K562 (cell line): ENCODE measurements around the gene TMEM30A. TPM values are rescaled to one million over a fixed set of nuclear protein-coding genes. Genes with fewer than 3 reads are reported as not detected.

Experiments used
- CBX5 ChIP-seq: IDR thresholded peaks from 2 replicates; pipeline ENCODE4 v1.6.1; 2014; ENCODE audit warnings: low read depth, borderline replicate concordance
- CHD2 ChIP-seq: IDR thresholded peaks from 2 replicates; pipeline ENCODE4 v1.6.1; 2011; ENCODE audit warnings: low read depth, low read length
- EGR1 ChIP-seq: fragments of 450-650 bp; conservative IDR thresholded peaks from 2 replicates; pipeline ENCODE4 v1.6.1; 2017; ENCODE audit warnings: mild to moderate bottlenecking
- HEY1 ChIP-seq: fragments of 250-450 bp; sonication (Bioruptor Pico); IDR thresholded peaks from 2 replicates; pipeline ENCODE4 v1.5.0; 2020; ENCODE audit warnings: mild to moderate bottlenecking, moderate library complexity, borderline replicate concordance
- LARP7 ChIP-seq: fragments of 450-650 bp; IDR thresholded peaks from 2 replicates; pipeline ENCODE4 v1.6.1; 2016
- MAFK ChIP-seq: IDR thresholded peaks from 2 replicates; pipeline ENCODE4 v1.6.1; 2011; ENCODE audit warnings: low read length, improper control_type of control experiment
- NR2C1 ChIP-seq, 2 experiments: fragments of 450-650 bp; IDR thresholded peaks; 2 replicates each; pipeline ENCODE4 v1.6.1; 2017; ENCODE audit warnings: mild to moderate bottlenecking in 2 of 2, antibody characterized with exemption in 1 of 2, inconsistent platforms in 1 of 2, missing compliant biosample characterization in 1 of 2, missing genetic modification characterization in 1 of 2
- PHF20 ChIP-seq: fragments of 450-650 bp; IDR thresholded peaks from 2 replicates; pipeline ENCODE4 v1.6.1; 2018; ENCODE audit not compliant: partially characterized antibody
- PRPF4 ChIP-seq: fragments of 200-400 bp; formaldehyde crosslinking; IDR thresholded peaks from one replicate; pipeline ENCODE4 v1.6.1; 2017; ENCODE audit warnings: low read length, low read depth, mild to moderate bottlenecking; ENCODE audit not compliant: insufficient read depth, poor library complexity, severe bottlenecking
- RAD51 ChIP-seq: fragments of 450-650 bp; IDR thresholded peaks from 2 replicates; pipeline ENCODE4 v1.7.1; 2016; ENCODE audit warnings: low read depth, mild to moderate bottlenecking, borderline replicate concordance
- RNF2 ChIP-seq: sonication (generic); IDR thresholded peaks from 2 replicates; pipeline ENCODE4 v1.6.1; 2016
- SIX5 ChIP-seq, 2 experiments: IDR thresholded peaks; 2 replicates each; pipeline ENCODE4 v1.6.1; 2011; ENCODE audit warnings: low read length in 2 of 2, borderline replicate concordance in 1 of 2, low read depth in 1 of 2, mild to moderate bottlenecking in 1 of 2, moderate library complexity in 1 of 2; ENCODE audit not compliant: insufficient read depth in 1 of 2
- TFAM ChIP-seq: fragments of 250-450 bp; sonication (Bioruptor Pico); conservative IDR thresholded peaks from 2 replicates; pipeline ENCODE4 v1.5.0; 2021; ENCODE audit warnings: mild to moderate bottlenecking, moderate library complexity
- ZBTB12 ChIP-seq: fragments of 250-450 bp; sonication (Bioruptor Pico); IDR thresholded peaks from 2 replicates; pipeline ENCODE4 v1.4.0; 2020
- ZBTB33 ChIP-seq: sonication (generic); formaldehyde crosslinking; IDR thresholded peaks from 2 replicates; pipeline ENCODE4 v1.8.1; 2023; ENCODE audit warnings: mild to moderate bottlenecking, missing genetic modification reagents
- ZNF407 ChIP-seq: fragments of 450-650 bp; IDR thresholded peaks from 2 replicates; pipeline ENCODE4 v1.6.1; 2016; ENCODE audit warnings: low read depth
- ZNF696 ChIP-seq: fragments of 250-450 bp; sonication (Bioruptor Pico); conservative IDR thresholded peaks from 2 replicates; pipeline ENCODE4 v1.4.0; 2020; ENCODE audit warnings: mild to moderate bottlenecking, moderate library complexity
- polyA plus RNA-seq, 8 experiments: library from polyadenylated mRNA; depleted of rRNA in 4 of 8; stranded (reverse) in 5 of 8; unstranded in 3 of 8; fragments of >200 nt; fragmentation: Nextera tagmentation in 2 of 8; fragmentation: Illumina TruSeq in 1 of 8; extraction: Ambion mirVana in 2 of 8; extraction: Trizol in 1 of 8; gene quantifications; 2 replicates each; pipeline versions ENCODE4 v1.2.1 to v1.2.3, GENCODE V29; 2011 to 2014; ENCODE audit warnings: inconsistent platforms in 1 of 8, missing spikeins in 1 of 8
- total RNA-seq, 7 experiments: library from RNA; depleted of rRNA in 6 of 7; stranded (reverse); fragments of >200 nt in 6 of 7; fragmentation: Illumina TruSeq in 2 of 7; extraction: Trizol in 2 of 7; gene quantifications; 2 replicates each; pipeline versions ENCODE4 v1.2.1 to v1.2.3, GENCODE V29; 2011 to 2021; ENCODE audit warnings: low replicate concordance in 1 of 7

TMEM30A gene
- total and polyA plus RNA-seq, 9 of the 15 experiments (the other 6 are each of a cell fraction or from before 2014, with no cell fraction given): 6.5 to 31.2 (median 16.3) TPM

GRCh38 chr6:75243333-75244062, 41.1 kb downstream of the TMEM30A start, which contains the start of gene COX7A2 (continued):
- TF ChIP-seq ZBTB12 (CRISPR knock-in tag) (0 out of 2 replicates have a peak, but pooled peaks have one; percentile 35), RNF2 (0 out of 2 replicates have a peak, but pooled peaks have one; percentile 17), ZBTB33 (peak; percentile 99), CHD2 (peak; percentile 46; the same call in 1 of the 2 replicates), EGR1 (no peak), LARP7 (no peak), SIX5 (IDR thresholded peaks at IDR 0.05; ENCODE audit: borderline replicate concordance in 1 of 2, insufficient read depth in 1 of 2, low read depth in 1 of 2, low read length in 2 of 2) (no peak), NR2C1 (IDR thresholded peaks at IDR 0.05) (peak; percentile 94), NR2C1 (tag; IDR thresholded peaks at IDR 0.05) (peak; percentile 96), PHF20 (peak; percentile 91), CBX5 (peak; percentile 28; the same call in 1 of the 2 replicates), ZNF696 (CRISPR knock-in tag) (no peak), TFAM (CRISPR knock-in tag) (no peak), RAD51 (peak; percentile 50; the same call in 1 of the 2 replicates), ZNF407 (no peak), MAFK (peak; percentile 39; the same call in 1 of the 2 replicates), HEY1 (CRISPR knock-in tag) (no peak), PRPF4 (no peak)
